Measurements from ENCODE around the gene MBD5.
A peak's percentile ranks its signal among the peaks of the same experiment; 100 is the strongest.

MBD5 gene

DNA sequence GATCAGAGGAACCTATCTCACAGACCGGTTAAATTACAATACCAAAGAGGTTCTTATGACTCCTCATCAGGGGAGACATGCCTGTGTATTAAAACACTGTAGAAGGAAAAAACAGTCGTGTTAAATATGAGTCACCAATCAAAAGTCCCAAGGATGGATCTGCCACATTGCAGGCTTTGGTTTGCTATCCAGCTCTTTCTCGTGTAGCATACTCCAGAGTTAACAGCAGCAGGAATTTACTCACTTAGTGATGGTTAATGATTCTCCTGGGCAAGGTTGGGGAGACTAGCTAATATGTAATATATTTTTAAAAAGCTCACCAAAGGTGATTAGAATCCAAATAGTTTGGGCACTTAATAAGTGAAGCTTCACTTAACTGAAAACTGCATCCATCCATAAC, 109.7 kb downstream of the MBD5 start:
- no peaks in the 10 kb centered on the region for H3K27me3 ChIP-seq (replicated peaks)
- H3K27ac ChIP-seq, result no peak overlapping the region
- H3K36me3 ChIP-seq (replicated peaks), result no peaks in the 10 kb centered on the region
- no peak overlapping the region for H3K4me3 ChIP-seq (ENCODE audit: low read depth, low read length)
- DNase-seq, result peak; percentile 63
- TF ChIP-seq CTCF (IDR thresholded peaks at IDR 0.05; ENCODE audit: low read depth, low read length, missing control alignments), result no peak
- in situ Hi-C loops (cut with HindIII; ENCODE audit: low pct_ligation_motif_present, low sequenced_read_pairs), result no loop called here

DNA sequence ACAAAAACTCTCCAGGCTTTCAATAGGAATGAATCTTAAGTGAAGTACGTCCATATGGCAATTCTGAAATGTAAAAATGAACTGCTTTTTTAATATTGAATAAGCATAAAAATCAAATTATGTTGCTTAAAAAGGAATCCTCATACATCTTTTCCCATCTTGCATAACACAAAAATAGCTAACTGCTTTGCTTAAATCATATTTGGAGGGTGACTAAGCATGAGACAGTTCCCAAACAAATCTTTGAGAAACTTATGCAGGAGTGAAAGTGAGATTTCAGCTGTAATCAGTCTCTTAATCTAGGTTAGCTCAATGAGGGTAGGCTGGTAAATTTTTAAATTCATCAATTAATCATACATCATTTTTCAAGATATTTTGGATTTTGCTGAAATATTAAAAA, 111.5 kb downstream of the MBD5 start:
- peak; percentile 7 for DNase-seq
- Histone ChIP-seq H3K27ac (peak overlapping the region; percentile 15), H3K36me3 (replicated peaks) (no peaks in the 10 kb centered on the region), H3K4me3 (ENCODE audit: low read depth, low read length) (no peak overlapping the region), H3K27me3 (replicated peaks) (no peaks in the 10 kb centered on the region)
- TF ChIP-seq CTCF (IDR thresholded peaks at IDR 0.05; ENCODE audit: low read depth, low read length, missing control alignments), result no peak
- in situ Hi-C loops (cut with HindIII; ENCODE audit: low pct_ligation_motif_present, low sequenced_read_pairs), result no loop called here

DNA sequence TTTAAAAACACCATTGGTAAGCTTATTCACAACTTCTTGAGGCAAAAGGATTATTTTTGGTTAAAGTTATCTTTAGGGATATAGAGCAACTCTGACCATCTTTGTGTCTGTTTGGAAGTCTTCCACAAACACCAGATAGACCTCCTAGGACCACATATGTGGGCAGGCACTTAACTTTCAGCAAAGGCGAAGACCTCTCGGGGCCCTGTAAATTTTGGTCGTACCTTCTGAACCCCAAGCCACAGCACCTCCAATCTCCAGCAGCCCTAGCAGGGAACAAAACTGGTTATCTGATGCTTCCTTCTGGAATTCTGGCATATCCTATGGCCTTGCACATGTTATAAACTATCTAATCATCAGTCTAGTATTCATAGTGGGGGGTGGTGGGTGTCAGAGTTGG, 114.8 kb downstream of the MBD5 start:
- Histone ChIP-seq H3K36me3 (replicated peaks) (no peaks in the 10 kb centered on the region), H3K27ac (no peak overlapping the region), H3K4me3 (ENCODE audit: low read depth, low read length) (no peak overlapping the region), H3K27me3 (replicated peaks) (no peaks in the 10 kb centered on the region)
- no peak for DNase-seq
- in situ Hi-C loops (cut with HindIII; ENCODE audit: low pct_ligation_motif_present, low sequenced_read_pairs), result no loop called here
- TF ChIP-seq CTCF (IDR thresholded peaks at IDR 0.05; ENCODE audit: low read depth, low read length, missing control alignments), result no peak

GRCh38 chr2:148136441-148136840, 115.5 kb downstream of the MBD5 start:
- TF ChIP-seq CTCF (IDR thresholded peaks at IDR 0.05; ENCODE audit: low read depth, low read length, missing control alignments), result no peak
- in situ Hi-C loops (cut with HindIII; ENCODE audit: low pct_ligation_motif_present, low sequenced_read_pairs), result no loop called here
- H3K4me3 ChIP-seq (ENCODE audit: low read depth, low read length), result no peak overlapping the region
- H3K36me3 ChIP-seq (replicated peaks), result no peaks in the 10 kb centered on the region
- H3K27me3 ChIP-seq (replicated peaks), result no peaks in the 10 kb centered on the region
- DNase-seq, result no peak
- H3K27ac ChIP-seq, result no peak overlapping the region

- no peak for TF ChIP-seq CTCF (IDR thresholded peaks at IDR 0.05; ENCODE audit: low read depth, low read length, missing control alignments)
- Histone ChIP-seq H3K4me3 (ENCODE audit: low read depth, low read length) (no peak overlapping the region), H3K27me3 (replicated peaks) (no peaks in the 10 kb centered on the region), H3K36me3 (replicated peaks) (no peaks in the 10 kb centered on the region), H3K27ac (no peak overlapping the region)
- DNase-seq, result no peak
- in situ Hi-C loops (cut with HindIII; ENCODE audit: low pct_ligation_motif_present, low sequenced_read_pairs), result no loop called here
Measured at GRCh38 chr2:148161909-148162435, 141.1 kb downstream of the MBD5 start.

DNA sequence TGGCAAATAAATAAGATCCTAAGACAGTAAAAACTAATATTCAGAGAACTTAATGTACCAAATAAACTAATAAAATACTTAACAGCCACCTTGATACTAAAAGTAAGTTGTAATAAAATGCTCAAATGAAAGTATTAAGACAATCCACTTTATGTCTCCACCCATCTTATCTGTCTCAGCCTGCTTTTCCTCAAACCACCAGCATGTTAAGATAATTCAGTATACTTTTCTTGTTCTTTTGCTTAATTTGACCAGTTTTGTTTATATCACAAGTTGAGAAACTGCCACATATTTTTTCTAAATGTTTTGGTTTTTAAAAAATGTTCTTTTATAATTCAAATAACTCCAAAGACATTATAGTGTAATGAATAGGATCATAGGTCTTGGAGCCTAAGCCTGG, 142.0 kb downstream of the MBD5 start:
- Histone ChIP-seq H3K27ac (no peak overlapping the region), H3K27me3 (replicated peaks) (no peaks in the 10 kb centered on the region), H3K4me3 (ENCODE audit: low read depth, low read length) (no peak overlapping the region), H3K36me3 (replicated peaks) (no peaks in the 10 kb centered on the region)
- TF ChIP-seq CTCF (IDR thresholded peaks at IDR 0.05; ENCODE audit: low read depth, low read length, missing control alignments), result no peak
- in situ Hi-C loops (cut with HindIII; ENCODE audit: low pct_ligation_motif_present, low sequenced_read_pairs), result no loop called here
- DNase-seq, result no peak
